GM12878 (cell line): ENCODE results near the gene TMBIM1. TPM values are rescaled to one million over a fixed set of nuclear protein-coding genes. Genes with fewer than 3 reads are reported as not detected.

Experiments
- ATAC-seq: fragments of 200-7000 bp; cut with Tn5 transposase; 3 replicates; pipeline ENCODE4 v1.9.1; 2020; ENCODE audit warnings: mild to moderate bottlenecking, moderate library complexity
- BruUV-seq: library from RNA; stranded (reverse); fragments of 400-500 nt; replicated peaks from 2 replicates; lab custom pipeline; 2021; lab: Mats Ljungman, UMichigan
- CTCF ChIA-PET: fragments of 300-600 bp; sonication (Branson Sonifier 250); formaldehyde crosslinking; extraction: SDS; loops from one replicate; lab custom pipeline; 2021; ENCODE audit warnings: inconsistent platforms; lab: Yijun Ruan, JAX
- POLR2A ChIA-PET: fragments of 350-600 bp; formaldehyde crosslinking; extraction: SDS; loops from one replicate; lab custom pipeline; 2021; ENCODE audit warnings: inconsistent platforms; lab: Charles Lee
- RAD21 ChIA-PET: fragments of 300-600 bp; sonication (Branson Sonifier 250); formaldehyde crosslinking; loops from one replicate; lab custom pipeline; 2023; ENCODE audit warnings: antibody characterized with exemption; ENCODE audit not compliant: unreplicated experiment; lab: Charles Lee
- SMC1A ChIA-PET: fragments of 300-600 bp; sonication (Branson Sonifier 250); formaldehyde crosslinking; loops from one replicate; lab custom pipeline; 2023; ENCODE audit not compliant: unreplicated experiment, uncharacterized antibody; lab: Charles Lee
- DNase-seq: peaks from one replicate; pipeline ENCODE4 v3.0.0-alpha.2; 2011; ENCODE audit warnings: low read depth, low spot score
- FAIRE-seq: peaks from 3 replicates; lab custom pipeline; 2011; peaks lifted over from hg19 to GRCh38; lab: Jason Lieb, UNC
- H2AFZ ChIP-seq: 2 replicates; pipeline ENCODE4 v1.6.0; 2011; ENCODE audit warnings: low read depth, low read length, control low read depth; ENCODE audit not compliant: control insufficient read depth
- H3K27ac ChIP-seq: 2 replicates; pipeline ENCODE4 v1.5.1; 2011; ENCODE audit warnings: control low read depth; ENCODE audit not compliant: control insufficient read depth, insufficient read depth
- H3K27me3 ChIP-seq, 2 experiments: replicated peaks in 1 of 2; 2 replicates each; pipeline versions ENCODE4 v1.6.0 to v1.6.1; 2011; ENCODE audit warnings: low read length in 1 of 2; ENCODE audit not compliant: control insufficient read depth in 2 of 2, insufficient read depth in 2 of 2
- H3K36me3 ChIP-seq, 2 experiments: 2 replicates each; pipeline ENCODE4 v1.5.1; 2011; ENCODE audit warnings: low read length in 1 of 2; ENCODE audit not compliant: control insufficient read depth in 2 of 2, insufficient read depth in 2 of 2
- H3K4me1 ChIP-seq: 2 replicates; pipeline ENCODE4 v1.6.1; 2011; ENCODE audit warnings: mild to moderate bottlenecking, low read length, moderate library complexity, mixed read lengths; ENCODE audit not compliant: control insufficient read depth, insufficient read depth
- H3K4me2 ChIP-seq: 2 replicates; pipeline ENCODE4 v1.6.0; 2011; ENCODE audit warnings: control low read depth; ENCODE audit not compliant: control insufficient read depth, insufficient read depth
- H3K4me3 ChIP-seq: fragments of 200-600 bp; sonication (generic); 2 replicates; pipeline ENCODE4 v1.5.1; 2016
- H3K79me2 ChIP-seq: 2 replicates; pipeline ENCODE4 v1.6.0; 2011; ENCODE audit warnings: low read length; ENCODE audit not compliant: control insufficient read depth, insufficient read depth
- H3K9ac ChIP-seq: 2 replicates; pipeline ENCODE4 v1.8.0; 2011; ENCODE audit warnings: low read length, control low read depth, mixed read lengths; ENCODE audit not compliant: control insufficient read depth, insufficient read depth
- H3K9me3 ChIP-seq: replicated peaks from 3 replicates; pipeline ENCODE4 v1.5.1; 2011; ENCODE audit warnings: mild to moderate bottlenecking, low read length; ENCODE audit not compliant: control insufficient read depth, insufficient read depth
- H4K20me1 ChIP-seq: 2 replicates; pipeline ENCODE4 v1.6.0; 2011; ENCODE audit not compliant: control insufficient read depth, insufficient read depth
- CBX5 ChIP-seq: sonication (generic); IDR thresholded peaks from 2 replicates; pipeline ENCODE4 v1.6.1; 2016; ENCODE audit warnings: low read depth, moderate library complexity, mild to moderate bottlenecking, inconsistent platforms
- CHD1 ChIP-seq: IDR thresholded peaks from 2 replicates; pipeline ENCODE4 v1.6.1; 2012; ENCODE audit warnings: low read depth, low read length, improper control_type of control experiment
- FOS ChIP-seq: IDR thresholded peaks from 3 replicates; pipeline ENCODE4 v1.6.1; 2011; ENCODE audit warnings: borderline replicate concordance; ENCODE audit not compliant: insufficient read length; ENCODE audit errors: extremely low read depth
- IKZF2 ChIP-seq, 2 experiments: fragments of 450-650 bp; IDR thresholded peaks; 2 replicates each; pipeline ENCODE4 v1.6.1; 2017; ENCODE audit warnings: mild to moderate bottlenecking in 2 of 2, moderate library complexity in 2 of 2
- MYB ChIP-seq: fragments of 150-350 bp; IDR thresholded peaks from 2 replicates; pipeline ENCODE4 v1.6.1; 2014; ENCODE audit warnings: mild to moderate bottlenecking, low read depth, low read length, borderline replicate concordance
- NR2F1 ChIP-seq: fragments of 450-650 bp; conservative IDR thresholded peaks from 2 replicates; pipeline ENCODE4 v1.6.1; 2017; ENCODE audit warnings: mild to moderate bottlenecking
- POLR2AphosphoS2 ChIP-seq: IDR thresholded peaks from 2 replicates; pipeline ENCODE4 v1.6.1; 2011; ENCODE audit warnings: low read depth, mild to moderate bottlenecking, low read length, improper control_type of control experiment, moderate library complexity
- WGBS: methylation state at CpG from one replicate; pipeline ENCODE4 v1.1.6; 2016; ENCODE audit warnings: low lambda C conversion rate; ENCODE audit not compliant: insufficient replicate concordance, insufficient coverage; ENCODE audit errors: missing lambda C conversion rate; 5-methylcytosine and 5-hydroxymethylcytosine counted together
- in situ Hi-C: fragments of 300-500 bp; cut with MboI; formaldehyde crosslinking; loops from 9 replicates; pipeline ENCODE4 v1.14.3; 2018; ENCODE audit warnings: mixed read lengths
- intact Hi-C: fragments of 100-400 bp; cut with micrococcal nuclease; formaldehyde crosslinking; loops from one replicate; pipeline ENCODE4 v1.14.2; 2022; ENCODE audit not compliant: unreplicated experiment
- polyA plus RNA-seq, 11 experiments: library from polyadenylated mRNA; depleted of rRNA in 4 of 11; unstranded in 6 of 11; stranded (reverse) in 5 of 11; fragments of >200 nt; fragmentation: Nextera tagmentation in 4 of 11; fragmentation: Illumina TruSeq in 1 of 11; extraction: Ambion mirVana in 4 of 11; extraction: Trizol in 1 of 11; gene quantifications; 1 replicate in 1 of 11; 2 replicates in 10 of 11; pipeline versions ENCODE4 v1.2.1 to v1.2.3, GENCODE V29; 2011 to 2016; ENCODE audit warnings: inconsistent platforms in 2 of 11, missing spikeins in 2 of 11, low read depth in 1 of 11
- total RNA-seq, 4 experiments: library from RNA; depleted of rRNA in 3 of 4; stranded (reverse); fragments of >200 nt in 3 of 4; fragmentation: Illumina TruSeq in 1 of 4; extraction: Trizol in 1 of 4; gene quantifications; 2 replicates each; pipeline versions ENCODE4 v1.2.1 to v1.2.3, GENCODE V29; 2013 to 2021
- TF ChIP-seq, protein P1 (sequence below): fragments of 450-650 bp; IDR thresholded peaks from 2 replicates; pipeline ENCODE4 v1.6.1; 2016; ENCODE audit warnings: mild to moderate bottlenecking
- TF ChIP-seq, protein P2 (sequence below): IDR thresholded peaks from 2 replicates; pipeline ENCODE4 v1.6.1; 2012; ENCODE audit warnings: improper control_type of control experiment, low read depth, low read length; ENCODE audit not compliant: insufficient replicate concordance

TMBIM1 gene
- total and polyA plus RNA-seq, 10 of the 15 experiments (the other 5 are each of a cell fraction or from before 2014, with no cell fraction given) = 6.1 to 38.3 (median 26.2) TPM

- ChIA-PET CTCF (interaction anchor here (1.3 to 2.0 kb wide), 2 partner anchors 16 to 39 kb away, joined by 3 to 9 read pairs; partner anchors contain the start of gene CATIP), SMC1A (interaction anchor here (1.0 kb wide), 1 partner anchor 18 kb away, joined by 3 read pairs; no protein-coding TSS in a partner anchor)
- no peak for FAIRE-seq
- in situ Hi-C loops (no loop called here), intact Hi-C loops (no loop called here)
- Histone ChIP-seq H3K27ac (no peak overlapping the region), H3K4me3 (no peak overlapping the region), H3K9me3 (no peaks in the 10 kb centered on the region)
- TF ChIP-seq CHD1 (no peak), FOS (no peak)
- TF ChIP-seq, all 136 proteins: peak for 0
- ATAC-seq (no peak), DNase-seq (no peak)
- Histone ChIP-seq H3K36me3 (no peaks in the 10 kb centered on the region), H3K4me1 (peaks cover 4% of the 10 kb centered on the region), H4K20me1 (no peaks in the 10 kb centered on the region), H3K27me3 (no peaks in the 10 kb centered on the region), H3K79me2 (no peaks in the 10 kb centered on the region), H3K9ac (no peak overlapping the region), H2AFZ (no peak overlapping the region), H3K4me2 (no peak overlapping the region)
- RAD21 ChIA-PET = interaction anchor here (1.1 to 2.6 kb wide), 2 partner anchors 10 to 13 kb away, joined by 3 to 7 read pairs; no protein-coding TSS in a partner anchor
- POLR2A ChIA-PET = interaction anchor here (1.7 kb wide), 1 partner anchor 10 kb away, joined by 6 read pairs; no protein-coding TSS in a partner anchor
- WGBS = 89% methylated on average over 1 of the region's 1 CpG
- BruUV-seq = no TSS peak
Measured at GRCh38 chr2:218317303-218317630, 25.0 kb upstream of the TMBIM1 start.

DNA sequence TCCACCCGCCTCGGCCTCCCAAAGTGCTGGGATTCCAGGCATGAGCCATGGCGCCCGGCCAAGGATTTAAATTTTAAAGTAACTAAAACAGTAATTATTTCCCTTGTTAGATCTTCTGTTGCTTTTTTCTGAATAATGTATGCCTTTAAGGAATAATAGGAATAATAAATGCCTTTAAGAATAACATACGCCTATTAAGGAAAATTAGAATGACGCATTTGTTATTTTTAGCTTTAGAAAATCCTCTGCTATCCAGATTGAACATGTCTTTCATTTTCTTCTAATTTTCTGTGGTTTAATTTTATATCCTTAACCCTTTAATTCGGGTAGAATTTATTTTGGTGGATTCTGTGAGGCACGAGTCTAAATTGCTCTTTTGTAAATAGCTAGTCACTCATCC is 23.1 kb upstream of the TMBIM1 start:
- no peaks in the 10 kb centered on the region; the same call in 1 of the 2 replicates for H3K4me1 ChIP-seq
- in situ Hi-C loops = no loop called here
- H2AFZ ChIP-seq = no peak overlapping the region
- WGBS = 80% methylated on average over 8 of the region's 8 CpGs
- no peaks in the 10 kb centered on the region for H3K27me3 ChIP-seq
- SMC1A ChIA-PET = interaction anchor here (0.9 to 1.3 kb wide), 3 partner anchors 13 to 17 kb away, joined by 3 to 5 read pairs (median 5); no protein-coding TSS in a partner anchor
- no peak for FAIRE-seq
- H3K4me3 ChIP-seq = no peak overlapping the region
- H3K36me3 ChIP-seq = no peaks in the 10 kb centered on the region
- CTCF ChIA-PET = interaction anchor here (0.8 to 1.5 kb wide), 5 partner anchors 12 to 44 kb away, joined by 3 to 5 read pairs (median 4); partner anchors contain the start of gene CATIP
- H4K20me1 ChIP-seq = no peaks in the 10 kb centered on the region
- intact Hi-C loops = no loop called here
- no TSS peak for BruUV-seq
- no peaks in the 10 kb centered on the region for H3K9me3 ChIP-seq
- H3K27ac ChIP-seq = no peak overlapping the region
- DNase-seq = no peak
- RAD21 ChIA-PET = interaction anchor here (0.7 to 2.6 kb wide), 4 partner anchors 15 to 78 kb away, joined by 3 to 7 read pairs (median 3); no protein-coding TSS in a partner anchor
- POLR2A ChIA-PET = no interaction called here
- no peak for ATAC-seq
- H3K4me2 ChIP-seq = no peak overlapping the region
- H3K9ac ChIP-seq = no peak overlapping the region
- no peaks in the 10 kb centered on the region for H3K79me2 ChIP-seq
- TF ChIP-seq MYB (no peak), CBX5 (no peak), IKZF2 (IDR thresholded peaks at IDR 0.05) (no peak), POLR2AphosphoS2 (no peak), NR2F1 (no peak)
- TF ChIP-seq, protein P1, sequence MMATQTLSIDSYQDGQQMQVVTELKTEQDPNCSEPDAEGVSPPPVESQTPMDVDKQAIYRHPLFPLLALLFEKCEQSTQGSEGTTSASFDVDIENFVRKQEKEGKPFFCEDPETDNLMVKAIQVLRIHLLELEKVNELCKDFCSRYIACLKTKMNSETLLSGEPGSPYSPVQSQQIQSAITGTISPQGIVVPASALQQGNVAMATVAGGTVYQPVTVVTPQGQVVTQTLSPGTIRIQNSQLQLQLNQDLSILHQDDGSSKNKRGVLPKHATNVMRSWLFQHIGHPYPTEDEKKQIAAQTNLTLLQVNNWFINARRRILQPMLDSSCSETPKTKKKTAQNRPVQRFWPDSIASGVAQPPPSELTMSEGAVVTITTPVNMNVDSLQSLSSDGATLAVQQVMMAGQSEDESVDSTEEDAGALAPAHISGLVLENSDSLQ = no peak
- TF ChIP-seq, protein P2, sequence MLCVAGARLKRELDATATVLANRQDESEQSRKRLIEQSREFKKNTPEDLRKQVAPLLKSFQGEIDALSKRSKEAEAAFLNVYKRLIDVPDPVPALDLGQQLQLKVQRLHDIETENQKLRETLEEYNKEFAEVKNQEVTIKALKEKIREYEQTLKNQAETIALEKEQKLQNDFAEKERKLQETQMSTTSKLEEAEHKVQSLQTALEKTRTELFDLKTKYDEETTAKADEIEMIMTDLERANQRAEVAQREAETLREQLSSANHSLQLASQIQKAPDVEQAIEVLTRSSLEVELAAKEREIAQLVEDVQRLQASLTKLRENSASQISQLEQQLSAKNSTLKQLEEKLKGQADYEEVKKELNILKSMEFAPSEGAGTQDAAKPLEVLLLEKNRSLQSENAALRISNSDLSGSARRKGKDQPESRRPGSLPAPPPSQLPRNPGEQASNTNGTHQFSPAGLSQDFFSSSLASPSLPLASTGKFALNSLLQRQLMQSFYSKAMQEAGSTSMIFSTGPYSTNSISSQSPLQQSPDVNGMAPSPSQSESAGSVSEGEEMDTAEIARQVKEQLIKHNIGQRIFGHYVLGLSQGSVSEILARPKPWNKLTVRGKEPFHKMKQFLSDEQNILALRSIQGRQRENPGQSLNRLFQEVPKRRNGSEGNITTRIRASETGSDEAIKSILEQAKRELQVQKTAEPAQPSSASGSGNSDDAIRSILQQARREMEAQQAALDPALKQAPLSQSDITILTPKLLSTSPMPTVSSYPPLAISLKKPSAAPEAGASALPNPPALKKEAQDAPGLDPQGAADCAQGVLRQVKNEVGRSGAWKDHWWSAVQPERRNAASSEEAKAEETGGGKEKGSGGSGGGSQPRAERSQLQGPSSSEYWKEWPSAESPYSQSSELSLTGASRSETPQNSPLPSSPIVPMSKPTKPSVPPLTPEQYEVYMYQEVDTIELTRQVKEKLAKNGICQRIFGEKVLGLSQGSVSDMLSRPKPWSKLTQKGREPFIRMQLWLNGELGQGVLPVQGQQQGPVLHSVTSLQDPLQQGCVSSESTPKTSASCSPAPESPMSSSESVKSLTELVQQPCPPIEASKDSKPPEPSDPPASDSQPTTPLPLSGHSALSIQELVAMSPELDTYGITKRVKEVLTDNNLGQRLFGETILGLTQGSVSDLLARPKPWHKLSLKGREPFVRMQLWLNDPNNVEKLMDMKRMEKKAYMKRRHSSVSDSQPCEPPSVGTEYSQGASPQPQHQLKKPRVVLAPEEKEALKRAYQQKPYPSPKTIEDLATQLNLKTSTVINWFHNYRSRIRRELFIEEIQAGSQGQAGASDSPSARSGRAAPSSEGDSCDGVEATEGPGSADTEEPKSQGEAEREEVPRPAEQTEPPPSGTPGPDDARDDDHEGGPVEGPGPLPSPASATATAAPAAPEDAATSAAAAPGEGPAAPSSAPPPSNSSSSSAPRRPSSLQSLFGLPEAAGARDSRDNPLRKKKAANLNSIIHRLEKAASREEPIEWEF = no peak
